Stimulated activated CD8-positive, alpha-beta memory T cell treated with anti-CD3 and anti-CD28 coated beads, Interleukin-4, amount 100 ng/mL, for 48 hours (primary cell): Measurements from ENCODE around the gene STK35.

ENCODE experiments used
- DNase-seq: peaks from one replicate; pipeline ENCODE4 v3.0.0-alpha.2; 2020

STK35 gene

GRCh38 chr20:2108498-2108897 lies 6.9 kb downstream of the STK35 start:
- DNase-seq, result no peak

GRCh38 chr20:2108987-2109386 lies 7.4 kb downstream of the STK35 start:
- DNase-seq, result no peak

GRCh38 chr20:2109425-2110210 lies 8.0 kb downstream of the STK35 start:
- no peak for DNase-seq

GRCh38 chr20:2112910-2113309 lies 11.3 kb downstream of the STK35 start:
- no peak for DNase-seq

- no peak for DNase-seq
Observed at GRCh38 chr20:2114127-2114959, 12.7 kb downstream of the STK35 start.

- DNase-seq, result no peak
Observed at GRCh38 chr20:2114990-2115681, 13.5 kb downstream of the STK35 start.

- DNase-seq, result no peak
Observed at GRCh38 chr20:2116170-2116940, 14.7 kb downstream of the STK35 start.

GRCh38 chr20:2118783-2119182 lies 17.2 kb downstream of the STK35 start:
- DNase-seq, result no peak

- no peak for DNase-seq
Observed at GRCh38 chr20:2122936-2123335, 21.3 kb downstream of the STK35 start.

GRCh38 chr20:2123720-2124119 lies 22.1 kb downstream of the STK35 start:
- no peak for DNase-seq

- no peak for DNase-seq
Observed at GRCh38 chr20:2124564-2125213, 23.1 kb downstream of the STK35 start.

- DNase-seq, result no peak
Observed at GRCh38 chr20:2125474-2126112, 24.0 kb downstream of the STK35 start.

GRCh38 chr20:2127238-2127637 lies 25.6 kb downstream of the STK35 start:
- DNase-seq, result no peak

GRCh38 chr20:2128542-2128941 lies 26.9 kb downstream of the STK35 start:
- DNase-seq, result no peak

GRCh38 chr20:2130062-2130591 lies 28.5 kb downstream of the STK35 start:
- no peak for DNase-seq

GRCh38 chr20:2130683-2131082 lies 29.1 kb downstream of the STK35 start:
- DNase-seq, result no peak

GRCh38 chr20:2131366-2131765 lies 29.7 kb downstream of the STK35 start:
- no peak for DNase-seq

- no peak for DNase-seq
Observed at GRCh38 chr20:2132461-2132901, 30.9 kb downstream of the STK35 start.

- no peak for DNase-seq
Observed at GRCh38 chr20:2133318-2134183, 31.9 kb downstream of the STK35 start.

- no peak for DNase-seq
Observed at GRCh38 chr20:2135013-2135412, 33.4 kb downstream of the STK35 start.
